Muscle of leg (tissue), 9 donors: ENCODE results near the gene ATAD2B. TPM values are rescaled to one million over a fixed set of nuclear protein-coding genes. Genes with fewer than 3 reads are reported as not detected.

ENCODE experiments used
- polyA plus RNA-seq, 8 donors: library from polyadenylated mRNA; unstranded; fragments of 120-200 nt; gene quantifications; one replicate each; pipeline versions ENCODE4 v1.2.1 to v1.2.3, GENCODE V29; 2013; ENCODE audit warnings: inconsistent platforms in 1 of 8, low replicate concordance in 1 of 8; ENCODE audit not compliant: insufficient read length in 8 of 8, insufficient read depth in 1 of 8
- total RNA-seq: library from RNA; stranded (reverse); fragments of 120-200 nt; gene quantifications from one replicate; pipeline ENCODE4 v1.2.4, GENCODE V29; 2013

Gene ATAD2B
- total and polyA plus RNA-seq, 9 donors: 10.2 to 17.6 (median 11.8) TPM

Other genes starting within 250 kb of the ATAD2B start
- gene UBXN2A, start 13.3 kb upstream of the ATAD2B start, total RNA-seq: 22.7 TPM
- 10 to 100 TPM; 13.8 to 23.9 (median 18.7) TPM for gene UBXN2A, start 13.3 kb upstream of the ATAD2B start, polyA plus RNA-seq
- 0.18 TPM for gene MFSD2B, start 83.0 kb upstream of the ATAD2B start, total RNA-seq
- gene MFSD2B, start 83.0 kb upstream of the ATAD2B start, polyA plus RNA-seq: 1 to 10 TPM; 1.4 to 3.5 (median 2.3) TPM
- gene WDCP, start 120.3 kb upstream of the ATAD2B start, total RNA-seq: 11.3 TPM
- 10 to 100 TPM in 3 of 8 donors, 1 to 10 TPM in 5; 7.9 to 10.8 (median 9.7) TPM for gene WDCP, start 120.3 kb upstream of the ATAD2B start, polyA plus RNA-seq
- gene FKBP1B, start 122.6 kb upstream of the ATAD2B start, total RNA-seq: 2.8 TPM
- 1 to 10 TPM; 2.1 to 4.5 (median 3.2) TPM for gene FKBP1B, start 122.6 kb upstream of the ATAD2B start, polyA plus RNA-seq
- gene SF3B6, start 149.2 kb upstream of the ATAD2B start, total RNA-seq: 131 TPM
- 100 to 1,000 TPM in 1 of 8 donors, 10 to 100 TPM in 7; 80.5 to 106 (median 86.3) TPM for gene SF3B6, start 149.2 kb upstream of the ATAD2B start, polyA plus RNA-seq
- 35.5 TPM for gene TP53I3, start 157.7 kb upstream of the ATAD2B start, total RNA-seq
- 10 to 100 TPM; 30.9 to 48.3 (median 34.5) TPM for gene TP53I3, start 157.7 kb upstream of the ATAD2B start, polyA plus RNA-seq
- 1.8 TPM for gene PFN4, start 196.2 kb upstream of the ATAD2B start, total RNA-seq
- 1 to 10 TPM; 1.3 to 2.2 (median 1.7) TPM for gene PFN4, start 196.2 kb upstream of the ATAD2B start, polyA plus RNA-seq
- 31.5 TPM for gene FAM228B, start 196.3 kb upstream of the ATAD2B start, total RNA-seq
- gene FAM228B, start 196.3 kb upstream of the ATAD2B start, polyA plus RNA-seq: 10 to 100 TPM; 11.2 to 17.3 (median 14.7) TPM
- gene FAM228A, start 247.9 kb upstream of the ATAD2B start, total RNA-seq: 0.22 TPM
- gene FAM228A, start 247.9 kb upstream of the ATAD2B start, polyA plus RNA-seq: 1 to 10 TPM in 1 of 8 donors, under 1 TPM in 6, not detected in 1; 0.13 to 1.0 (median 0.47) TPM